HL-60 (cell line): ENCODE results near the gene MYO6.

Experiments
- DNase-seq, 2 experiments: peaks; one replicate each; pipeline ENCODE4 v3.0.0-alpha.2; 2010 to 2020; ENCODE audit warnings: low read depth in 1 of 2, low spot score in 1 of 2
- H3K27ac ChIP-seq: fragments of 250-450 bp; sonication (Bioruptor Pico); replicated peaks from 2 replicates; pipeline ENCODE4 v1.5.1; 2020; ENCODE audit warnings: mild to moderate bottlenecking, moderate library complexity
- H3K27me3 ChIP-seq: fragments of 250-450 bp; sonication (Bioruptor Pico); 2 replicates; pipeline ENCODE4 v1.5.1; 2021; ENCODE audit warnings: mild to moderate bottlenecking, moderate library complexity; ENCODE audit not compliant: insufficient read depth, poor library complexity, severe bottlenecking
- H3K4me3 ChIP-seq: replicated peaks from 2 replicates; pipeline ENCODE4 v1.5.1; 2011; ENCODE audit warnings: mild to moderate bottlenecking, control low read depth, low read length; ENCODE audit not compliant: insufficient read depth
- GABPA ChIP-seq: IDR thresholded peaks from 2 replicates; pipeline ENCODE4 v1.6.1; 2012; ENCODE audit warnings: low read depth
- POLR2AphosphoS5 ChIP-seq: IDR thresholded peaks from 2 replicates; pipeline ENCODE4 v1.6.1; 2012; ENCODE audit warnings: low read depth
- REST ChIP-seq: IDR thresholded peaks from 2 replicates; pipeline ENCODE4 v1.6.1; 2012; ENCODE audit warnings: low read depth; ENCODE audit not compliant: insufficient replicate concordance
- SPI1 ChIP-seq: IDR thresholded peaks from 2 replicates; pipeline ENCODE4 v1.6.1; 2012; ENCODE audit warnings: low read depth, mild to moderate bottlenecking, borderline replicate concordance
- TF ChIP-seq, protein P1 (sequence below): IDR thresholded peaks from one replicate; pipeline ENCODE4 v1.5.1; 2011; ENCODE audit warnings: low read length, control low read depth, inconsistent platforms; ENCODE audit not compliant: insufficient read depth

MYO6 gene

DNA sequence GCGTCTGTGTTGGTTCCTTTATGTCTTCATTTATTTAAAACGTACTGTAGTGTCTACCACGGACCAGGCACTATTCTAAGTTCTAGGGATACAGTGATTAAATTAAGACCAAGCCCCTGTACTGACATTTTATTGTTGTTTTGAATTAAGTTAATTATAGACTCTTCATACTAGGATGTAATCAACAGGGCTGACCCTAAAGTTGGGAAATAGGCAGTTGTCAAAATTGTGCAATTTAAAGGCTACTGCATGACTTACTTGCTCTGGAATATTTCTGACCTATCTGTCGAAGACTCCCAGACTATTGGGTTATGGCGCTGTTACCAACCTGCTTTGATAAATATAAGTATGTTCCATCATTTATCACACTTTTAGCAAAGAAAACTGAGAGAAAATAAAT lies 6.7 kb downstream of the MYO6 start:
- H3K4me3 ChIP-seq, result no peak overlapping the region
- no peak for DNase-seq
- peaks cover 7% of the 10 kb centered on the region for H3K27me3 ChIP-seq
- no peak for TF ChIP-seq POLR2AphosphoS5
- TF ChIP-seq GABPA, result no peak
- no peak for TF ChIP-seq REST
- TF ChIP-seq, protein P1, sequence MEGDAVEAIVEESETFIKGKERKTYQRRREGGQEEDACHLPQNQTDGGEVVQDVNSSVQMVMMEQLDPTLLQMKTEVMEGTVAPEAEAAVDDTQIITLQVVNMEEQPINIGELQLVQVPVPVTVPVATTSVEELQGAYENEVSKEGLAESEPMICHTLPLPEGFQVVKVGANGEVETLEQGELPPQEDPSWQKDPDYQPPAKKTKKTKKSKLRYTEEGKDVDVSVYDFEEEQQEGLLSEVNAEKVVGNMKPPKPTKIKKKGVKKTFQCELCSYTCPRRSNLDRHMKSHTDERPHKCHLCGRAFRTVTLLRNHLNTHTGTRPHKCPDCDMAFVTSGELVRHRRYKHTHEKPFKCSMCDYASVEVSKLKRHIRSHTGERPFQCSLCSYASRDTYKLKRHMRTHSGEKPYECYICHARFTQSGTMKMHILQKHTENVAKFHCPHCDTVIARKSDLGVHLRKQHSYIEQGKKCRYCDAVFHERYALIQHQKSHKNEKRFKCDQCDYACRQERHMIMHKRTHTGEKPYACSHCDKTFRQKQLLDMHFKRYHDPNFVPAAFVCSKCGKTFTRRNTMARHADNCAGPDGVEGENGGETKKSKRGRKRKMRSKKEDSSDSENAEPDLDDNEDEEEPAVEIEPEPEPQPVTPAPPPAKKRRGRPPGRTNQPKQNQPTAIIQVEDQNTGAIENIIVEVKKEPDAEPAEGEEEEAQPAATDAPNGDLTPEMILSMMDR, result no peak
- TF ChIP-seq SPI1, result no peak
- H3K27ac ChIP-seq, result no peak overlapping the region

GRCh38 chr6:75757295-75757694 lies 8.3 kb downstream of the MYO6 start:
- H3K4me3 ChIP-seq, result no peak overlapping the region
- DNase-seq, result no peak
- peaks cover 7% of the 10 kb centered on the region for H3K27me3 ChIP-seq
- no peak overlapping the region for H3K27ac ChIP-seq
- TF ChIP-seq REST (no peak), SPI1 (no peak), POLR2AphosphoS5 (no peak), GABPA (no peak)
- TF ChIP-seq, protein P1, result no peak

DNA sequence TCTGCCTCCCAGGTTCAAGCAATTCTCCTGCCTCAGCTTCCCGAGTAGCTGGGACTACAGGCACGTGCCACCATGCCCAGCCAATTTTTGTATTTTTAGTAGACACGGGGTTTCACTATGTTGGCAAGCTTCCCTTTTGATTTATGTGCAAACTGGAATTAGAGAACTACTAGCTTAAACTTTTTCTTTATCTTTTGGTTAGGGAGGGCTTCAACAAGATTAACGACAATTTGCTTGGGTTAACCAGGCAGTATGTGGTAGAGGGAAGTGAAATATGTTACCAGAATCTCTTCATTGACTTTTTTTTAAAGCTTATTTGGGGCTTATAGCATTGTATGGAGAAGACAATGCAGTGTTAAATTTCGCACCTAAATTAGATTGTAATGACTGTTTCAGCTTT lies 9.0 kb downstream of the MYO6 start:
- DNase-seq, result no peak
- no peak overlapping the region for H3K4me3 ChIP-seq
- TF ChIP-seq REST (no peak), GABPA (no peak), SPI1 (no peak), POLR2AphosphoS5 (no peak)
- TF ChIP-seq, protein P1, result no peak
- peaks cover 7% of the 10 kb centered on the region for H3K27me3 ChIP-seq
- H3K27ac ChIP-seq, result no peak overlapping the region
